Measurements from ENCODE around the gene CNTLN. TPM values are rescaled to one million over a fixed set of nuclear protein-coding genes. Genes with fewer than 3 reads are reported as not detected.

The CNTLN gene
- total and polyA plus RNA-seq, 2 experiments from 2014 or later = 17.7 to 21.8 TPM

DNA sequence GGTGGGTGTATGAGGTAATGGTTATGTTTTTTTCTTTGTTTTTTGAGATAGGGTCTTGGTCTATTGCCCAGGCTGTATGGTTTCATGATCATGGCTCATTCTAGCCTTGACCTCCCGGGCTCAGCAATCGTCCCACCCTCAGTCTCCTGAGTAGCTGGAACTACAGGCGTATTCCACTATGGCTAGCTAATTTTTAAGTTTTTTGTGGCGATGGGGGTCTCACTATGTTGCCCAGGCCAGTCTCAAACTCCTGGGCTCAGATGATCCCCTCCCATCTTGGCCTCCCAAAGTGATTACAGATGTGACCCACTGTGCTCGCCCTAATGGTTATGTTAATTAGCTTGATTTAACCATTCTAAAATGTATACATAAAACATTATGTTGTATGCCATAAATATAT is 5.6 kb downstream of the CNTLN start:
- H4K20me1 ChIP-seq (replicated peaks; ENCODE audit: insufficient read depth) = no peaks in the 10 kb centered on the region; the same call in 1 of the 2 replicates
- H2AFZ ChIP-seq = no peak overlapping the region
- H3K36me3 Mint-ChIP-seq (ENCODE audit: low read depth) = peaks cover 13% of the 10 kb centered on the region
- no peak for TF ChIP-seq EZH2 (IDR thresholded peaks at IDR 0.05; ENCODE audit: low read depth, unreplicated experiment)
- TF ChIP-seq JUNB (IDR thresholded peaks at IDR 0.05; ENCODE audit: unreplicated experiment) = no peak
- TF ChIP-seq ZNF114 (CRISPR knock-in tag; IDR thresholded peaks at IDR 0.05) = no peak
- no peak for TF ChIP-seq ZNF331 (CRISPR knock-in tag; IDR thresholded peaks at IDR 0.05; ENCODE audit: low read depth)
- TF ChIP-seq NANOG (IDR thresholded peaks at IDR 0.05; ENCODE audit: borderline replicate concordance) = no peak
- no peak for TF ChIP-seq POLR2AphosphoS5 (IDR thresholded peaks at IDR 0.05; ENCODE audit: low read depth)
- no peak for TF ChIP-seq STAT1 (IDR thresholded peaks at IDR 0.05; ENCODE audit: unreplicated experiment)
- TF ChIP-seq, protein P1, sequence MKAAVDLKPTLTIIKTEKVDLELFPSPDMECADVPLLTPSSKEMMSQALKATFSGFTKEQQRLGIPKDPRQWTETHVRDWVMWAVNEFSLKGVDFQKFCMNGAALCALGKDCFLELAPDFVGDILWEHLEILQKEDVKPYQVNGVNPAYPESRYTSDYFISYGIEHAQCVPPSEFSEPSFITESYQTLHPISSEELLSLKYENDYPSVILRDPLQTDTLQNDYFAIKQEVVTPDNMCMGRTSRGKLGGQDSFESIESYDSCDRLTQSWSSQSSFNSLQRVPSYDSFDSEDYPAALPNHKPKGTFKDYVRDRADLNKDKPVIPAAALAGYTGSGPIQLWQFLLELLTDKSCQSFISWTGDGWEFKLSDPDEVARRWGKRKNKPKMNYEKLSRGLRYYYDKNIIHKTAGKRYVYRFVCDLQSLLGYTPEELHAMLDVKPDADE (IDR thresholded peaks at IDR 0.05) = no peak
- TF ChIP-seq, protein P2, sequence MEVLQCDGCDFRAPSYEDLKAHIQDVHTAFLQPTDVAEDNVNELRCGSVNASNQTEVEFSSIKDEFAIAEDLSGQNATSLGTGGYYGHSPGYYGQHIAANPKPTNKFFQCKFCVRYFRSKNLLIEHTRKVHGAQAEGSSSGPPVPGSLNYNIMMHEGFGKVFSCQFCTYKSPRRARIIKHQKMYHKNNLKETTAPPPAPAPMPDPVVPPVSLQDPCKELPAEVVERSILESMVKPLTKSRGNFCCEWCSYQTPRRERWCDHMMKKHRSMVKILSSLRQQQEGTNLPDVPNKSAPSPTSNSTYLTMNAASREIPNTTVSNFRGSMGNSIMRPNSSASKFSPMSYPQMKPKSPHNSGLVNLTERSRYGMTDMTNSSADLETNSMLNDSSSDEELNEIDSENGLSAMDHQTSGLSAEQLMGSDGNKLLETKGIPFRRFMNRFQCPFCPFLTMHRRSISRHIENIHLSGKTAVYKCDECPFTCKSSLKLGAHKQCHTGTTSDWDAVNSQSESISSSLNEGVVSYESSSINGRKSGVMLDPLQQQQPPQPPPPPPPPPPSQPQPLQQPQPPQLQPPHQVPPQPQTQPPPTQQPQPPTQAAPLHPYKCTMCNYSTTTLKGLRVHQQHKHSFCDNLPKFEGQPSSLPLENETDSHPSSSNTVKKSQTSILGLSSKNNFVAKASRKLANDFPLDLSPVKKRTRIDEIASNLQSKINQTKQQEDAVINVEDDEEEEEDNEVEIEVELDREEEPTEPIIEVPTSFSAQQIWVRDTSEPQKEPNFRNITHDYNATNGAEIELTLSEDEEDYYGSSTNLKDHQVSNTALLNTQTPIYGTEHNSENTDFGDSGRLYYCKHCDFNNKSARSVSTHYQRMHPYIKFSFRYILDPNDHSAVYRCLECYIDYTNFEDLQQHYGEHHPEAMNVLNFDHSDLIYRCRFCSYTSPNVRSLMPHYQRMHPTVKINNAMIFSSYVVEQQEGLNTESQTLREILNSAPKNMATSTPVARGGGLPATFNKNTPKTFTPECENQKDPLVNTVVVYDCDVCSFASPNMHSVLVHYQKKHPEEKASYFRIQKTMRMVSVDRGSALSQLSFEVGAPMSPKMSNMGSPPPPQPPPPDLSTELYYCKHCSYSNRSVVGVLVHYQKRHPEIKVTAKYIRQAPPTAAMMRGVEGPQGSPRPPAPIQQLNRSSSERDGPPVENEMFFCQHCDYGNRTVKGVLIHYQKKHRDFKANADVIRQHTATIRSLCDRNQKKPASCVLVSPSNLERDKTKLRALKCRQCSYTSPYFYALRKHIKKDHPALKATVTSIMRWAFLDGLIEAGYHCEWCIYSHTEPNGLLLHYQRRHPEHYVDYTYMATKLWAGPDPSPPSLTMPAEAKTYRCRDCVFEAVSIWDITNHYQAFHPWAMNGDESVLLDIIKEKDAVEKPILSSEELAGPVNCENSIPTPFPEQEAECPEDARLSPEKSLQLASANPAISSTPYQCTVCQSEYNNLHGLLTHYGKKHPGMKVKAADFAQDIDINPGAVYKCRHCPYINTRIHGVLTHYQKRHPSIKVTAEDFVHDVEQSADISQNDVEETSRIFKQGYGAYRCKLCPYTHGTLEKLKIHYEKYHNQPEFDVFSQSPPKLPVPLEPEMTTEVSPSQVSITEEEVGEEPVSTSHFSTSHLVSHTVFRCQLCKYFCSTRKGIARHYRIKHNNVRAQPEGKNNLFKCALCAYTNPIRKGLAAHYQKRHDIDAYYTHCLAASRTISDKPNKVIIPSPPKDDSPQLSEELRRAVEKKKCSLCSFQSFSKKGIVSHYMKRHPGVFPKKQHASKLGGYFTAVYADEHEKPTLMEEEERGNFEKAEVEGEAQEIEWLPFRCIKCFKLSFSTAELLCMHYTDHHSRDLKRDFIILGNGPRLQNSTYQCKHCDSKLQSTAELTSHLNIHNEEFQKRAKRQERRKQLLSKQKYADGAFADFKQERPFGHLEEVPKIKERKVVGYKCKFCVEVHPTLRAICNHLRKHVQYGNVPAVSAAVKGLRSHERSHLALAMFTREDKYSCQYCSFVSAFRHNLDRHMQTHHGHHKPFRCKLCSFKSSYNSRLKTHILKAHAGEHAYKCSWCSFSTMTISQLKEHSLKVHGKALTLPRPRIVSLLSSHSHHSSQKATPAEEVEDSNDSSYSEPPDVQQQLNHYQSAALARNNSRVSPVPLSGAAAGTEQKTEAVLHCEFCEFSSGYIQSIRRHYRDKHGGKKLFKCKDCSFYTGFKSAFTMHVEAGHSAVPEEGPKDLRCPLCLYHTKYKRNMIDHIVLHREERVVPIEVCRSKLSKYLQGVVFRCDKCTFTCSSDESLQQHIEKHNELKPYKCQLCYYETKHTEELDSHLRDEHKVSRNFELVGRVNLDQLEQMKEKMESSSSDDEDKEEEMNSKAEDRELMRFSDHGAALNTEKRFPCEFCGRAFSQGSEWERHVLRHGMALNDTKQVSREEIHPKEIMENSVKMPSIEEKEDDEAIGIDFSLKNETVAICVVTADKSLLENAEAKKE (CRISPR knock-in tag; IDR thresholded peaks at IDR 0.05) = no peak
- no peak for TF ChIP-seq EZH2phosphoT487 (IDR thresholded peaks at IDR 0.05; ENCODE audit: unreplicated experiment)
- TF ChIP-seq CREB1 (CRISPR knock-in tag; IDR thresholded peaks at IDR 0.05; ENCODE audit: low read depth) = no peak
- TF ChIP-seq, protein P3, sequence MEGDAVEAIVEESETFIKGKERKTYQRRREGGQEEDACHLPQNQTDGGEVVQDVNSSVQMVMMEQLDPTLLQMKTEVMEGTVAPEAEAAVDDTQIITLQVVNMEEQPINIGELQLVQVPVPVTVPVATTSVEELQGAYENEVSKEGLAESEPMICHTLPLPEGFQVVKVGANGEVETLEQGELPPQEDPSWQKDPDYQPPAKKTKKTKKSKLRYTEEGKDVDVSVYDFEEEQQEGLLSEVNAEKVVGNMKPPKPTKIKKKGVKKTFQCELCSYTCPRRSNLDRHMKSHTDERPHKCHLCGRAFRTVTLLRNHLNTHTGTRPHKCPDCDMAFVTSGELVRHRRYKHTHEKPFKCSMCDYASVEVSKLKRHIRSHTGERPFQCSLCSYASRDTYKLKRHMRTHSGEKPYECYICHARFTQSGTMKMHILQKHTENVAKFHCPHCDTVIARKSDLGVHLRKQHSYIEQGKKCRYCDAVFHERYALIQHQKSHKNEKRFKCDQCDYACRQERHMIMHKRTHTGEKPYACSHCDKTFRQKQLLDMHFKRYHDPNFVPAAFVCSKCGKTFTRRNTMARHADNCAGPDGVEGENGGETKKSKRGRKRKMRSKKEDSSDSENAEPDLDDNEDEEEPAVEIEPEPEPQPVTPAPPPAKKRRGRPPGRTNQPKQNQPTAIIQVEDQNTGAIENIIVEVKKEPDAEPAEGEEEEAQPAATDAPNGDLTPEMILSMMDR (conservative IDR thresholded peaks at IDR 0.05; ENCODE audit: low read depth in 2 of 2) = no peak
- TF ChIP-seq, protein P4, sequence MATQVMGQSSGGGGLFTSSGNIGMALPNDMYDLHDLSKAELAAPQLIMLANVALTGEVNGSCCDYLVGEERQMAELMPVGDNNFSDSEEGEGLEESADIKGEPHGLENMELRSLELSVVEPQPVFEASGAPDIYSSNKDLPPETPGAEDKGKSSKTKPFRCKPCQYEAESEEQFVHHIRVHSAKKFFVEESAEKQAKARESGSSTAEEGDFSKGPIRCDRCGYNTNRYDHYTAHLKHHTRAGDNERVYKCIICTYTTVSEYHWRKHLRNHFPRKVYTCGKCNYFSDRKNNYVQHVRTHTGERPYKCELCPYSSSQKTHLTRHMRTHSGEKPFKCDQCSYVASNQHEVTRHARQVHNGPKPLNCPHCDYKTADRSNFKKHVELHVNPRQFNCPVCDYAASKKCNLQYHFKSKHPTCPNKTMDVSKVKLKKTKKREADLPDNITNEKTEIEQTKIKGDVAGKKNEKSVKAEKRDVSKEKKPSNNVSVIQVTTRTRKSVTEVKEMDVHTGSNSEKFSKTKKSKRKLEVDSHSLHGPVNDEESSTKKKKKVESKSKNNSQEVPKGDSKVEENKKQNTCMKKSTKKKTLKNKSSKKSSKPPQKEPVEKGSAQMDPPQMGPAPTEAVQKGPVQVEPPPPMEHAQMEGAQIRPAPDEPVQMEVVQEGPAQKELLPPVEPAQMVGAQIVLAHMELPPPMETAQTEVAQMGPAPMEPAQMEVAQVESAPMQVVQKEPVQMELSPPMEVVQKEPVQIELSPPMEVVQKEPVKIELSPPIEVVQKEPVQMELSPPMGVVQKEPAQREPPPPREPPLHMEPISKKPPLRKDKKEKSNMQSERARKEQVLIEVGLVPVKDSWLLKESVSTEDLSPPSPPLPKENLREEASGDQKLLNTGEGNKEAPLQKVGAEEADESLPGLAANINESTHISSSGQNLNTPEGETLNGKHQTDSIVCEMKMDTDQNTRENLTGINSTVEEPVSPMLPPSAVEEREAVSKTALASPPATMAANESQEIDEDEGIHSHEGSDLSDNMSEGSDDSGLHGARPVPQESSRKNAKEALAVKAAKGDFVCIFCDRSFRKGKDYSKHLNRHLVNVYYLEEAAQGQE (IDR thresholded peaks at IDR 0.05; ENCODE audit: unreplicated experiment) = no peak
- H3K9me2 ChIP-seq (ENCODE audit: insufficient read depth) = no peaks in the 10 kb centered on the region
- no peak overlapping the region for H3K4me3 ChIP-seq
- no peaks in the 10 kb centered on the region for H3F3A ChIP-seq (replicated peaks; ENCODE audit: low read depth)
- peaks cover 3% of the 10 kb centered on the region; the same call in 1 of the 3 replicates for H3K4me1 Mint-ChIP-seq
- H3K27ac ChIP-seq (ENCODE audit: low read depth) = no peak overlapping the region
- H3K27me3 ChIP-seq (ENCODE audit: insufficient read depth) = no peaks in the 10 kb centered on the region
- H3K4me2 ChIP-seq = no peak overlapping the region
- no peaks in the 10 kb centered on the region for H3K36me3 ChIP-seq (ENCODE audit: insufficient read depth)
- no peak overlapping the region for H3K4me3 Mint-ChIP-seq
- DNase-seq (ENCODE audit: low spot score) (no peak), ATAC-seq (no peak)
- H3K79me2 ChIP-seq (replicated peaks; ENCODE audit: insufficient read depth) = peaks cover 58% of the 10 kb centered on the region
- H3K27ac Mint-ChIP-seq = no peak overlapping the region
- H3K9me3 Mint-ChIP-seq = no peaks in the 10 kb centered on the region
- H3K4me1 ChIP-seq (ENCODE audit: insufficient read depth) = no peaks in the 10 kb centered on the region
- peaks cover 4% of the 10 kb centered on the region for H3K27me3 Mint-ChIP-seq (ENCODE audit: insufficient read depth, low read depth, poor library complexity)
